ENCODE results near the gene BRK1. TPM values are rescaled to one million over a fixed set of nuclear protein-coding genes. Genes with fewer than 3 reads are reported as not detected.
"Not testable (repeated sequence)": the region's sequence is repeated elsewhere in the genome, so short reads cannot be mapped to it uniquely, and the experiment has no call there.

The BRK1 gene
- 173 TPM for polyA plus RNA-seq (2013, experiment 1 of 2; ENCODE audit: insufficient read length)
- polyA plus RNA-seq (2013, experiment 2 of 2; ENCODE audit: insufficient read length): 177 TPM

- DNase-seq: peak; percentile 97
Observed at GRCh38 chr3:10115326-10116137, at the start of gene BRK1. Gene BRK1 (plus strand): TSS chr3:10115675. CDS start chr3:10115702, 27 bp downstream.

- DNase-seq: not testable (repeated sequence)
Observed at GRCh38 chr3:10070077-10070476, 45.4 kb upstream of the BRK1 start.

GRCh38 chr3:10074666-10075065, 40.8 kb upstream of the BRK1 start:
- no peak for DNase-seq

- DNase-seq: no peak
Observed at GRCh38 chr3:10081871-10082270, 33.6 kb upstream of the BRK1 start.

GRCh38 chr3:10085738-10086137, 29.7 kb upstream of the BRK1 start:
- no peak for DNase-seq

- DNase-seq: no peak
Observed at GRCh38 chr3:10088256-10088655, 27.2 kb upstream of the BRK1 start.

- no peak for DNase-seq
Observed at GRCh38 chr3:10090179-10090578, 25.3 kb upstream of the BRK1 start.

GRCh38 chr3:10090774-10091173, 24.7 kb upstream of the BRK1 start:
- DNase-seq: not testable (repeated sequence)

- DNase-seq: not testable (repeated sequence)
Observed at GRCh38 chr3:10091387-10091786, 24.1 kb upstream of the BRK1 start.

GRCh38 chr3:10093678-10094077, 21.8 kb upstream of the BRK1 start:
- DNase-seq: no peak

GRCh38 chr3:10099041-10099440, 16.4 kb upstream of the BRK1 start:
- no peak for DNase-seq

GRCh38 chr3:10106919-10107318, 8.6 kb upstream of the BRK1 start:
- DNase-seq: no peak

GRCh38 chr3:10108091-10108490, 7.4 kb upstream of the BRK1 start, which contains the start of gene FANCD2OS:
Gene FANCD2OS (minus strand): TSS chr3:10108255. CDS start chr3:10104774, 3,481 bp downstream.
- no peak for DNase-seq

GRCh38 chr3:10116138-10116460, 624 bp downstream of the BRK1 start:
- peak; percentile 40 for DNase-seq

- DNase-seq: no peak
Observed at GRCh38 chr3:10116928-10117327, 1.5 kb downstream of the BRK1 start.

GRCh38 chr3:10119376-10119775, 3.9 kb downstream of the BRK1 start:
- no peak for DNase-seq

- DNase-seq: no peak
Observed at GRCh38 chr3:10121064-10121463, 5.6 kb downstream of the BRK1 start.

GRCh38 chr3:10122724-10123123, 7.2 kb downstream of the BRK1 start:
- no peak for DNase-seq

- not testable (repeated sequence) for DNase-seq
Observed at GRCh38 chr3:10135872-10136271, 20.4 kb downstream of the BRK1 start.

GRCh38 chr3:10136426-10137005, 21.0 kb downstream of the BRK1 start:
- DNase-seq: no peak

- DNase-seq: no peak
Observed at GRCh38 chr3:10137178-10137577, 21.7 kb downstream of the BRK1 start.

GRCh38 chr3:10140996-10141546, 25.6 kb downstream of the BRK1 start:
- DNase-seq: no peak

GRCh38 chr3:10142707-10143560, 27.5 kb downstream of the BRK1 start:
- DNase-seq: no peak
